HG03280 (cell line): ENCODE results near the gene DLG1.

ENCODE experiments used
- ATAC-seq: cut with Tn5 transposase; IDR thresholded peaks from one replicate; pipeline ENCODE4 v1.9.1; 2021; ENCODE audit warnings: mild to moderate bottlenecking, moderate library complexity; ENCODE audit not compliant: unreplicated experiment

The DLG1 gene

GRCh38 chr3:197002701-197003454 is 295.5 kb downstream of the DLG1 start:
- ATAC-seq, result peak; percentile 72

GRCh38 chr3:197001972-197002700 is 296.3 kb downstream of the DLG1 start:
- ATAC-seq, result peak; percentile 13

GRCh38 chr3:197001106-197001971 is 297.1 kb downstream of the DLG1 start:
- ATAC-seq, result no peak

- ATAC-seq, result no peak
Observed at GRCh38 chr3:197000211-197000610, 298.2 kb downstream of the DLG1 start.

GRCh38 chr3:196998966-196999760 is 299.2 kb downstream of the DLG1 start:
- ATAC-seq, result no peak

GRCh38 chr3:196997311-196997710 is 301.1 kb downstream of the DLG1 start:
- no peak for ATAC-seq

- no peak for ATAC-seq
Observed at GRCh38 chr3:196996454-196997265, 301.8 kb downstream of the DLG1 start.

GRCh38 chr3:196995646-196996355 is 302.6 kb downstream of the DLG1 start:
- ATAC-seq, result no peak

- ATAC-seq, result no peak
Observed at GRCh38 chr3:196995027-196995426, 303.4 kb downstream of the DLG1 start.

GRCh38 chr3:196994056-196994455 is 304.4 kb downstream of the DLG1 start:
- ATAC-seq, result no peak
